Measurements from ENCODE around the gene NTM.

The NTM gene

DNA sequence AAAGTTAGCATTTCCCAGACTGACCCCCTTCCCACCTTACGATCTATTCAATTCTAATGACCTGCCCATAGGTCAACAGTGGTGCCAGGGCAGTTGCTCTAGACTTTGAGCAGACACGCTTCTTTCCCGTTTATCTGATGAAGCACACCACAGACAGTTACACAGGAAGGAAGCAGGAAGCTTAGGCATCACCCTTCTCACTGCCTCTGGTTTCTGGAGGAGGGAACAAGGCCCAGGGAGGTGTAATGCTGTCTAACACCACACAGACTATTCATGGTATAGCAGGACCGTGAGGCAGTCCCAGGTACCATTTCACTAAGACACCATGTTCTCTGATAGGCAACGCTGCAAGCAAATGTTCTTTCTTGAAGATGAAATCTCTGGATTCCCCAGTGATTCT lies 279.4 kb downstream of the NTM start:
- no peak overlapping the region for H3K27ac Mint-ChIP-seq
- no peaks in the 10 kb centered on the region for H3K36me3 Mint-ChIP-seq (ENCODE audit: low read depth)

GRCh38 chr11:131652231-131652630 lies 281.8 kb downstream of the NTM start:
- peaks cover 8% of the 10 kb centered on the region for H3K27me3 Mint-ChIP-seq
- no peak overlapping the region for H3K27ac Mint-ChIP-seq
- no peaks in the 10 kb centered on the region for H3K36me3 Mint-ChIP-seq (ENCODE audit: low read depth)
- H3K4me1 Mint-ChIP-seq (ENCODE audit: low read depth): no peaks in the 10 kb centered on the region
- no peaks in the 10 kb centered on the region for H3K9me3 Mint-ChIP-seq
- no peak overlapping the region for H3K4me3 Mint-ChIP-seq
- intact Hi-C loops (cut with micrococcal nuclease): no loop called here

More for the DNA sequence above, 279.4 kb downstream of the NTM start:
- Mint-ChIP-seq H3K27me3 (no peaks in the 10 kb centered on the region), H3K4me1 (ENCODE audit: low read depth) (no peaks in the 10 kb centered on the region), H3K9me3 (no peaks in the 10 kb centered on the region), H3K4me3 (no peak overlapping the region)
- intact Hi-C loops (cut with micrococcal nuclease): no loop called here

GRCh38 chr11:131653260-131653659 lies 282.8 kb downstream of the NTM start:
- no peak overlapping the region for H3K4me3 Mint-ChIP-seq
- peaks cover 9% of the 10 kb centered on the region for H3K27me3 Mint-ChIP-seq
- H3K27ac Mint-ChIP-seq: no peak overlapping the region
- no peaks in the 10 kb centered on the region for H3K4me1 Mint-ChIP-seq (ENCODE audit: low read depth)
- no peaks in the 10 kb centered on the region for H3K9me3 Mint-ChIP-seq
- no peaks in the 10 kb centered on the region for H3K36me3 Mint-ChIP-seq (ENCODE audit: low read depth)
- intact Hi-C loops (cut with micrococcal nuclease): no loop called here

GRCh38 chr11:131654849-131655248 lies 284.4 kb downstream of the NTM start:
- Mint-ChIP-seq H3K9me3 (no peaks in the 10 kb centered on the region), H3K36me3 (ENCODE audit: low read depth) (no peaks in the 10 kb centered on the region), H3K4me3 (no peak overlapping the region), H3K27ac (no peak overlapping the region), H3K27me3 (peaks cover 12% of the 10 kb centered on the region), H3K4me1 (ENCODE audit: low read depth) (no peaks in the 10 kb centered on the region)
- intact Hi-C loops (cut with micrococcal nuclease): no loop called here

- Mint-ChIP-seq H3K36me3 (ENCODE audit: low read depth) (no peaks in the 10 kb centered on the region), H3K27ac (no peak overlapping the region), H3K4me1 (ENCODE audit: low read depth) (no peaks in the 10 kb centered on the region), H3K27me3 (peaks cover 19% of the 10 kb centered on the region), H3K4me3 (no peak overlapping the region), H3K9me3 (no peaks in the 10 kb centered on the region)
- intact Hi-C loops (cut with micrococcal nuclease): no loop called here
These were observed 285.9 kb downstream of the NTM start for GRCh38 chr11:131656179-131656838.

GRCh38 chr11:131656839-131657211 lies 286.4 kb downstream of the NTM start:
- Mint-ChIP-seq H3K36me3 (ENCODE audit: low read depth) (no peaks in the 10 kb centered on the region), H3K27ac (no peak overlapping the region), H3K4me3 (no peak overlapping the region), H3K4me1 (ENCODE audit: low read depth) (no peaks in the 10 kb centered on the region), H3K9me3 (no peaks in the 10 kb centered on the region), H3K27me3 (peaks cover 19% of the 10 kb centered on the region)
- intact Hi-C loops (cut with micrococcal nuclease): no loop called here

- Mint-ChIP-seq H3K4me3 (no peak overlapping the region), H3K36me3 (ENCODE audit: low read depth) (no peaks in the 10 kb centered on the region), H3K4me1 (ENCODE audit: low read depth) (no peaks in the 10 kb centered on the region), H3K27ac (no peak overlapping the region), H3K9me3 (no peaks in the 10 kb centered on the region), H3K27me3 (peaks cover 19% of the 10 kb centered on the region)
- intact Hi-C loops (cut with micrococcal nuclease): no loop called here
These were observed 288.0 kb downstream of the NTM start for GRCh38 chr11:131658414-131658813.

- intact Hi-C loops (cut with micrococcal nuclease): no loop called here
- Mint-ChIP-seq H3K27me3 (peaks cover 19% of the 10 kb centered on the region), H3K27ac (no peak overlapping the region), H3K4me3 (no peak overlapping the region), H3K36me3 (ENCODE audit: low read depth) (no peaks in the 10 kb centered on the region), H3K4me1 (ENCODE audit: low read depth) (no peaks in the 10 kb centered on the region), H3K9me3 (no peaks in the 10 kb centered on the region)
These were observed 288.5 kb downstream of the NTM start for GRCh38 chr11:131658952-131659351.

GRCh38 chr11:131659931-131660330 lies 289.5 kb downstream of the NTM start:
- Mint-ChIP-seq H3K27me3 (peaks cover 19% of the 10 kb centered on the region), H3K9me3 (no peaks in the 10 kb centered on the region), H3K4me1 (ENCODE audit: low read depth) (no peaks in the 10 kb centered on the region), H3K27ac (no peak overlapping the region), H3K4me3 (no peak overlapping the region), H3K36me3 (ENCODE audit: low read depth) (no peaks in the 10 kb centered on the region)
- intact Hi-C loops (cut with micrococcal nuclease): no loop called here

- Mint-ChIP-seq H3K27ac (no peak overlapping the region), H3K4me3 (no peak overlapping the region), H3K36me3 (ENCODE audit: low read depth) (no peaks in the 10 kb centered on the region), H3K9me3 (no peaks in the 10 kb centered on the region), H3K27me3 (peaks cover 20% of the 10 kb centered on the region), H3K4me1 (ENCODE audit: low read depth) (no peaks in the 10 kb centered on the region)
- intact Hi-C loops (cut with micrococcal nuclease): no loop called here
These were observed 290.7 kb downstream of the NTM start for GRCh38 chr11:131661132-131661531.

DNA sequence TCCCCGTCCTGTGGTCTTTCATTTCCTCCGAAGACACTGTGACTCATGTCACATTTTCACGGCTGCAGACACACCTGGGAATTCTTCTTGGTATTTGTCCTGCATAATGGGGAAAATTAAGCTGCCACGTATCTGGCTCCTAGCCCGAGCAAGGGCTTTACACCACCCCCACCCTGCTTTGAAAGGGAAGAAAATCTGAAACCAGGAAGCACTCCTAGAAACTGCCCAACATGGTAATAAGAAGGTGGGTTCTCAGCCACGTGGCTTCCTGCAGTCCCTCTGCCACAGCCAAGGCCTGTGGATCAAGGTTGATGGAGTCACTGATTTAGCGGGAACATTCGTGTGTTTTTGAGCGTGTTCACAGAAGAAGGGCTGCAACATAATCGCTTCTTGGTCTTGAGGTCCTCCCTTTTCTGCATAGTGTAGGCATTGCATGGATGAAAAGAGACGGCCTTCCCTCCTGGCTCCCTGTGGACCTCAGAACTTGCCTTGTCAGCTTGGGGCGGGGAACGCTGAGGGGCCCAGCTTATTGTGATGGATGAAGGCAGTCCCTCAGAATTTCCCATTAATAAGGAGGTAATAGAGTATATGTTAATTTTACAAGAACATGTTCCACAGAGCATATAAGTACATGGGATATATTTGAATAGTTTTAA lies 292.0 kb downstream of the NTM start:
- no peak overlapping the region for H3K27ac Mint-ChIP-seq
- H3K4me1 Mint-ChIP-seq (ENCODE audit: low read depth): no peaks in the 10 kb centered on the region
- no peaks in the 10 kb centered on the region for H3K9me3 Mint-ChIP-seq
- no peak overlapping the region for H3K4me3 Mint-ChIP-seq
- no peaks in the 10 kb centered on the region for H3K36me3 Mint-ChIP-seq (ENCODE audit: low read depth)
- intact Hi-C loops (cut with micrococcal nuclease): no loop called here
- H3K27me3 Mint-ChIP-seq: peaks cover 16% of the 10 kb centered on the region

GRCh38 chr11:131662993-131663392 lies 292.6 kb downstream of the NTM start:
- H3K36me3 Mint-ChIP-seq (ENCODE audit: low read depth): no peaks in the 10 kb centered on the region

GRCh38 chr11:131663405-131664200 lies 293.2 kb downstream of the NTM start:
- no peak overlapping the region for H3K27ac Mint-ChIP-seq
- peaks cover 12% of the 10 kb centered on the region for H3K27me3 Mint-ChIP-seq
- peaks cover 4% of the 10 kb centered on the region for H3K4me1 Mint-ChIP-seq (ENCODE audit: low read depth)
- no peak overlapping the region for H3K4me3 Mint-ChIP-seq
- intact Hi-C loops (cut with micrococcal nuclease): no loop called here
- H3K9me3 Mint-ChIP-seq: no peaks in the 10 kb centered on the region
- no peaks in the 10 kb centered on the region for H3K36me3 Mint-ChIP-seq (ENCODE audit: low read depth)

More at GRCh38 chr11:131662993-131663392, 292.6 kb downstream of the NTM start:
- Mint-ChIP-seq H3K27me3 (peaks cover 17% of the 10 kb centered on the region), H3K4me1 (ENCODE audit: low read depth) (no peaks in the 10 kb centered on the region), H3K4me3 (no peak overlapping the region), H3K27ac (no peak overlapping the region), H3K9me3 (no peaks in the 10 kb centered on the region)
- intact Hi-C loops (cut with micrococcal nuclease): no loop called here

- H3K27me3 Mint-ChIP-seq: peaks cover 14% of the 10 kb centered on the region
- no peak overlapping the region for H3K27ac Mint-ChIP-seq
- H3K36me3 Mint-ChIP-seq (ENCODE audit: low read depth): no peaks in the 10 kb centered on the region
- intact Hi-C loops (cut with micrococcal nuclease): no loop called here
- H3K9me3 Mint-ChIP-seq: no peaks in the 10 kb centered on the region
- H3K4me3 Mint-ChIP-seq: no peak overlapping the region
- H3K4me1 Mint-ChIP-seq (ENCODE audit: low read depth): peaks cover 11% of the 10 kb centered on the region
These were observed 293.9 kb downstream of the NTM start for GRCh38 chr11:131664293-131664692.
